ENCODE results near the gene BEAN1.
A peak's percentile ranks its signal among the peaks of the same experiment; 100 is the strongest.

The BEAN1 gene

GRCh38 chr16:66395806-66396555 lies 31.1 kb upstream of the BEAN1 start:
- DNase-seq, result no peak

GRCh38 chr16:66397736-66398433 lies 29.2 kb upstream of the BEAN1 start:
- DNase-seq, result no peak

GRCh38 chr16:66399031-66399430 lies 28.1 kb upstream of the BEAN1 start:
- DNase-seq, result no peak

- DNase-seq, result no peak
Observed at GRCh38 chr16:66399930-66400329, 27.2 kb upstream of the BEAN1 start.

- no peak for DNase-seq
Observed at GRCh38 chr16:66400503-66401380, 26.4 kb upstream of the BEAN1 start.

GRCh38 chr16:66401610-66402009 lies 25.5 kb upstream of the BEAN1 start:
- DNase-seq, result no peak

DNA sequence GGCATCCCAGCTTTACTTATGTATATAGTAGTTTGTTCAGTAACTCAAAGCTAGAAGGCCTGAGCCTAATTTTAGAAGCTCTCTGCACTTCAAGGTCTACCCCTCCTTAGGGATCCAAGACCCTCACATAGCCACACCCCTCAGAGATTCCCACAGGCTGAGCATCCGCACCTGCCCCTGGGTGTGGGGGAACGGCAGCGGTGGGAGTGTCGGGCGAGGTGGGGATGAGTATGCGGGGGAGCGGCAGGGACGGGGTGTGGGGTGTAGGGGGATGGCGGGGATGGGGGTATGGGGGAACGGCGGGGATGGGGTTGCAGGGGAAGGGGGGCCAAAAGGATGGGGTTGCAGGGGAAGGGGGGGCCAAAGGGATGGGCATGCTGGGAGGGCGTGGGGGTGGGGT lies 24.9 kb upstream of the BEAN1 start:
- DNase-seq, result no peak

GRCh38 chr16:66402591-66403230 lies 24.4 kb upstream of the BEAN1 start:
- DNase-seq, result no peak

DNA sequence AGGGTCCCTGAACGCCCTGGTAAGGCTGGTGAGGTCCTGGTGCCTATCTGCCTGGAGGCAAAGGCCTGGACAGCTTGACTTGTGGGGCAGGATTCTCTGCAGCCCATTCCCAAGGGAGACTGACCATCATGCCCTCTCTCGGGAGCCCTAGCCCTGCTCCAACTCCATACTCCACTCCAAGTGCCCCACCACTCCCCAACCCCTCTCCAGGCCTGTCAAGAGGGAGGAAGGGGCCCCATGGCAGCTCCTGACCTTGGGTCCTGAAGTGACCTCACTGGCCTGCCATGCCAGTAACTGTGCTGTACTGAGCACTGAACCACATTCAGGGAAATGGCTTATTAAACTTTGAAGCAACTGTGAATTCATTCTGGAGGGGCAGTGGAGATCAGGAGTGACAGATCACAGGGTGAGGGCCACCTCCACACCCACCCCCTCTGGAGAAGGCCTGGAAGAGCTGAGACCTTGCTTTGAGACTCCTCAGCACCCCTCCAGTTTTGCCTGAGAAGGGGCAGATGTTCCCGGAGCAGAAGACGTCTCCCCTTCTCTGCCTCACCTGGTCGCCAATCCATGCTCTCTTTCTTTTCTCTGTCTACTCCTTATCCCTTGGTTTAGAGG lies 23.5 kb upstream of the BEAN1 start:
- no peak for DNase-seq

GRCh38 chr16:66405057-66405783 lies 21.9 kb upstream of the BEAN1 start:
- no peak for DNase-seq

GRCh38 chr16:66406534-66407221 lies 20.4 kb upstream of the BEAN1 start:
- peak; percentile 77 for DNase-seq

DNA sequence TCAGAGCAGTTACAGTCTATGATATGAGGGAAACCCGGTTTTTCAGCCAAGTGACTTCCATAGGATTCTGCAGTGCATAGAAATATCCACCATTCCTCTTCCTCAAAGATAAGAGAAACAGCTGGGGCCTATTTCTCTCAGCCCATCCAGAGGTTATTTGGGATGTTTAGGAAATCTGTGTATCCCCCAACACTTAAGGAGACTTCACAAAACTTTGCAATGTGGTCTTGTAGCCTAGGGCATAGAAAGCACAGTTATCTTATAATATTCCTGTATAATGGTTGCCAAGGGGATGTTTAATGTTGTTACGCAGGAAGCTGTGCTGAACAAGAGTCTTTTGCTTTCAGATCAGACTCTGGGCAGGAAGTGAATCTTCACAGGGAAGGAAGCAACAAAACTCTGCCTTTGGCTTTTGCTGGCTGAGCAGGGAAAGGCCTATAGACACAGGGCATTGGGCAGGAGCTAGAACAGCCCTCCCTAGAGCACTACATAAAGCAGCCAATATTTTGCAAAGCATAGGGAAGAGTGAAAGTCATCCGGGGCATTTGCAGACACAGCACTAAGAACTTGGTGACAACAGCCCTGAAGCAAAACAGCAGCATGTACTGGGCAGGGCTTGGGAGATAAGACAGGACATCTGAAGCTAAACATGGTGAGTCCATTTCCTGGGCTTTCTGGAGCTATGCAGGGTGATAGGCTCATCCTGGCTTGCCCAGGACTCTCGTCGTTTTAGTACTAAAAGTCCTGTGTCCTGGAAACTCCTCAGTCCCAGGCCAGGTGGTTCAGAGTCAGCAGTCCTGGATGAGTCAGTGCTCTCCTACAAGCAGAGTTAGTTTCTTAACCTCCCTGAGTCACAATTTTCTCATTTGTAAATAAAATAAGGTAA lies 18.7 kb upstream of the BEAN1 start:
- DNase-seq, result peak; percentile 47

DNA sequence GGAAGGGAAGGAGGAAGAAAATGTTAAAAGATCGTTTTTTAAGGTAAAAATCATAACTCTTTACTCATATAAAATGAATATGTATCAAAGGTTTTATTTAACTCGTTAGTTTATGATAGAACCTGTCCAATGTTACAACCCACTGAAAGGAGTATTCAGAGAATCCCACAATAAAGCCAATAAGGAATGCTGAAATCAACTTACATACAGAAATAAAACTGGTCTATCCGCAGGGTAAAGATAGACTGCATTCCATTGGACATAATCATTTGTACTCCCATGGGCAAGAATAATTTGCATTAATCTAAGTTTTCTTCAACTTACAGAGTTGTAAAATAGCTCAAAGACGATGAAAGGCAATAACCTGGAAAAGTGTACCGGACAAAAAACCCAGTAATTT lies 17.9 kb upstream of the BEAN1 start:
- DNase-seq, result no peak

DNA sequence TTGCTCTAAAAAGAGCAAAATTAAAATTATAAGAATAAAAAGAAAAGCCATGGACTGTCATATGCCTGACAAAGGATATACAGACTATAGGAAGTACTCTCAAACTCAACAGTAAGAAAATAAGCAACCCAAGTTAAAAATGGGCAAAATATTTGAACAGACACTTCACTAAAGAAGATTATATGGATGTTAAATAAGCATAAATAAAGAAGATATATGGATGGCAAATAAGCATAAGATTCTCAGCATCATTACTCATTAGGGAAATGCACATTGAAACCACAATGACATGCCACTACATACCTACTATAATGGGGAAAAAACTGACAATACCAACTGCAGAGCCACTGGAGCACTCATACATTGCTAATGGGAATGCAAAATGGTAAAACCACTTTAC lies 14.9 kb upstream of the BEAN1 start:
- DNase-seq, result no peak

GRCh38 chr16:66414891-66415290 lies 12.2 kb upstream of the BEAN1 start:
- DNase-seq, result peak; percentile 25

- DNase-seq, result no peak
Observed at GRCh38 chr16:66416136-66416535, 11.0 kb upstream of the BEAN1 start.

DNA sequence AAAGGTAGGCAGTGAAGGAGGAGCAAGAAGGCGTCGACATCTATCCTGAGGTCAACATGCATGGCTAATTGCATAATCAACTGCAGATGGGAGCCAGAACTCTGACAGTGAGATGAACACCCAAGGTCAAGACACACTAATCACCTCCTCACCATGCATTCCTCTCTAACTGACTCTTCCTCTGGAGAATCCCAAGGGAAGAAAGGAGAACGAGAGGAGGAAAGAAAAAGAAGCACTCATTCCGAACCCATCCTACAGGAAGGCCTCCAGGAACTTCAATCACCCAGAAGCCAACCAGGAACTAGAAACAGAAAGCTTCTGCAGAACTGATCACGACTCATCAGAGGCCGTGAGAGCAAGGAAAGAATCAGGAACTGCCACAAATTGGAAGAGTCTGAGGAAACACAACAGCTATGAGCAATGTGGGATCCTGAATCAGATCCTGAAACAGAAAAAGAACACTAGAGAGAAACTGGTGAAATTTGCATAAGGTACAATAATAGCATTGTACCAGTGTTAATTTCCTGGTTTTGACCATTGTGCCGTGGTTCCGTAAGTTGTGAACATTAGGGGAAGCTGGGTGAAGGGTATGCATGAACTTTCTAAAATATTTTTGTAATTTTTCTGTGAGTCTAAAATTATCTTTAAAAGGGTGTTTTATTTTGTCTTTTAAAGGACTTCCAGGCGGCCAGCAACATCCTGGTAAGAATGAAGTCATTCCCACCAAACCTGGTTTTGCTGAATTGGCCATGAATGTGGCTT lies 10.0 kb upstream of the BEAN1 start:
- DNase-seq, result no peak

GRCh38 chr16:66418165-66418962 lies 8.7 kb upstream of the BEAN1 start:
- DNase-seq, result no peak

- no peak for DNase-seq
Observed at GRCh38 chr16:66419527-66419926, 7.6 kb upstream of the BEAN1 start.
